Astrocyte of the spinal cord (primary cell): ENCODE measurements around the gene NUFIP1.

Source experiments
- DNase-seq: peaks from one replicate; pipeline ENCODE4 v3.0.0; 2011; ENCODE audit warnings: low read depth, low spot score
- H3K4me3 ChIP-seq: 2 replicates; pipeline ENCODE4 v1.5.1; 2011; ENCODE audit warnings: low read depth, mild to moderate bottlenecking, low read length, moderate library complexity
- in situ Hi-C: cut with HindIII; loops from 2 replicates; pipeline ENCODE4 v1.10.0; 2017; ENCODE audit warnings: low sequenced_read_pairs
- TF ChIP-seq, protein P1 (sequence below): IDR thresholded peaks from 2 replicates; pipeline ENCODE4 v1.5.1; 2012; ENCODE audit warnings: low read depth, mild to moderate bottlenecking, low read length, inconsistent platforms

Gene NUFIP1

GRCh38 chr13:44969551-44970484, 19.5 kb downstream of the NUFIP1 start:
- peak; percentile 79 for DNase-seq
- in situ Hi-C loops: no loop called here
- no peak overlapping the region for H3K4me3 ChIP-seq
- TF ChIP-seq, protein P1, sequence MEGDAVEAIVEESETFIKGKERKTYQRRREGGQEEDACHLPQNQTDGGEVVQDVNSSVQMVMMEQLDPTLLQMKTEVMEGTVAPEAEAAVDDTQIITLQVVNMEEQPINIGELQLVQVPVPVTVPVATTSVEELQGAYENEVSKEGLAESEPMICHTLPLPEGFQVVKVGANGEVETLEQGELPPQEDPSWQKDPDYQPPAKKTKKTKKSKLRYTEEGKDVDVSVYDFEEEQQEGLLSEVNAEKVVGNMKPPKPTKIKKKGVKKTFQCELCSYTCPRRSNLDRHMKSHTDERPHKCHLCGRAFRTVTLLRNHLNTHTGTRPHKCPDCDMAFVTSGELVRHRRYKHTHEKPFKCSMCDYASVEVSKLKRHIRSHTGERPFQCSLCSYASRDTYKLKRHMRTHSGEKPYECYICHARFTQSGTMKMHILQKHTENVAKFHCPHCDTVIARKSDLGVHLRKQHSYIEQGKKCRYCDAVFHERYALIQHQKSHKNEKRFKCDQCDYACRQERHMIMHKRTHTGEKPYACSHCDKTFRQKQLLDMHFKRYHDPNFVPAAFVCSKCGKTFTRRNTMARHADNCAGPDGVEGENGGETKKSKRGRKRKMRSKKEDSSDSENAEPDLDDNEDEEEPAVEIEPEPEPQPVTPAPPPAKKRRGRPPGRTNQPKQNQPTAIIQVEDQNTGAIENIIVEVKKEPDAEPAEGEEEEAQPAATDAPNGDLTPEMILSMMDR: peak; percentile 69

DNA sequence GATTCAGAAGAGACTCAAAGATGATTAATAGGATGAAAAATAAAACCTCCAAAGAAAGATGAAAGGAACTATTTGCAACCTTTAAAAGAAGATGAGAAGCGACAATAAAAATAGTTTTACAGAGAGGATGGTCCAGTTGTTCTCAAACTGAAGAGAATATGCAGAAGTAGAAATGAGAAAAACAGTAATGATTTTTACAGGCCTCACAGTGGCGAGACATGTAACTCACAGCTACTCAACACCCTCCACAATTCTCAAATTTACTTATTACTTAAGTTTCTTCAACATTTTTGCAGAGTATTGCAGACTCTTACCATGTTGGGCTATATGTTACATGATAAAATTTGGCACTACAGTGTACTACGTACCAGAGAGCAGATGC, 20.8 kb downstream of the NUFIP1 start:
- DNase-seq: no peak
- H3K4me3 ChIP-seq: no peak overlapping the region
- TF ChIP-seq, protein P1: no peak
- in situ Hi-C loops: no loop called here

DNA sequence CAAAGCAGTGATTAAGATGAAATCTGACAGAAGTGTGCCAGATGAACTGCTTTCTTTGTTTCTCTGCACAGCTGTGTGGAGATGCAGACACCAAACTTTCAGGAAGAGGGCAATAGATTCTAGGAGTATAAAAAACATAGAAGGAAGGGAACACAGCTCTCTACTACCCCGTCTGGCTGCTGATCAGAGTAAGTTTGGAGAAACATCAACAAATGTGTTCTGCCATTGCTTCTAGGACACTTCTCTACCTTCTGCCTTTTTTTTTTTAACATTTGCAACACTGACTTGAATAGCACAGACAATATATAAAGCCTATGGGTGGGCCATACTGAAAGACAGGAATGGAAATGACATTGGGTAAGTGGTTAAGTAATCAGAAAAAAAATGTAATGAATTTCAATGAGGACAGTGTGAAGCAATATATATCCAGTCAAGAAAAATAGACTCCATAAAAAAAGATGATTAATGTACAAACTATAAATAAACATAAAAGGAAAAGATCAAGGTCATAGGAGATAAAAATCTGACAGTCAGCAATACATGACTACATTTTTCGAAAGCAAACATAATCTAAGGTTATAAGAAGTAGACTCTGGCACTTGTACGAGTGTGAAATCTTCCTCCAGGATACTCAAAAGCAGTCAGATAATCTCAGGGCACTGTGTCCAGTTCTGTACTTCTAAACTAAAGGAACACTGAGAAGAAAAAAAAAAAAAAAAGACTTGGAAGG, 21.4 kb downstream of the NUFIP1 start:
- no peak overlapping the region for H3K4me3 ChIP-seq
- in situ Hi-C loops: no loop called here
- DNase-seq: peak; percentile 54
- TF ChIP-seq, protein P1: peak; percentile 44

DNA sequence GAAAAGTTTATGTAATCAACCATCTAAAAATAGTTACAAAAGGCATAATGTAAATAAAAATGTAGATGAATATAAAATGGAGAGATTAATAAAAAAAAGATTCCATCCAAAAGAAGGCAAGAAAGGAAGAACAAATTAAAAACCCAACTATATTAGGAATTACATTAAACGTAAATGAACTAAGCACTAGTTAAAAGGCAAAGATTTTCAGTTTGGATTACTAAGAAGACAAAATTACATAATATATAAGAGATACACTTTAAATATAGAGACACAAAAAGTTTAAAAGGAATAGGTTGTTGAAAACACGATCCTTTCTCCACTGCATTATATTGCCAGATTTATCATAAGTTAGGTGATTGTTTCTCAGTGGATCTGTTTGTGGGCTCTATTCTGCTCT, 27.3 kb downstream of the NUFIP1 start:
- in situ Hi-C loops: no loop called here
- TF ChIP-seq, protein P1: no peak
- DNase-seq: no peak
- no peak overlapping the region for H3K4me3 ChIP-seq

DNA sequence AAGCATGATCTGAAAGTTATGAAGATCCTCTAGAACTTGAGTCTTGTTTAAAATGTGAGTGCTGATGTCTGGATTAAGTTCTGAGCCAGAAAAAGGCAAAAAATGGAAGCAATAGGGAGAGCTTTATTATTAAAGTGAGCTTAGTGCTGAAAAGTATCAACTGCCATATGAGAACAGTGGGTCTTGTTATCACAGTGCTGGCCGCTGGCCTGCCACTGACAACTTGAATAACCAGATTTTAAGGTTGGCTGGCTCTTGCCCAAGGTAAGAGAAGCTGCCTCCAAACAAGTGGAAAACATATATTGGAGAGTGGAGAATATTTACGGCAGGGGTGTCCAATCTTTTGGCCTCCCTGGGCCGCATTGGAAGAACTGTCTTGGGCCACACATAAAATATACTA, 33.9 kb downstream of the NUFIP1 start:
- in situ Hi-C loops: no loop called here
- TF ChIP-seq, protein P1: no peak
- no peak overlapping the region for H3K4me3 ChIP-seq
- DNase-seq: no peak

DNA sequence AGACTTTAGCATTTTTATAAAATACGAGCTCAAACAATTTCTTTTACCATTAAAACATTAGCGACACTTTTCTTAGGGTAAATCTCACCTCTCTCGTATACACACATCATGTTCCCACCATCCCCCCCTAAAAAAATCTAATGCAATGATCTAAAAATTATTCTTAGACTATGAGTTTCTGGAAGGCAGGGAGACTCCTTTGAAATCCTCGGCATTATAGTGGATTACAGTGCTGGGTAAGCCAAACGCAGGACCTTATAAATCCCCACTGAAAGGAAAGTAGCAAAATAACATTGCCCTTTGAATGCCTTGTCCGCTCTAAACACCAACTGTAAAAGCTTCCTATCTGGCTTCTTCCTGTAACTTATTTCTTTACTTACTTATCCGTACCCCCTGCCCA, 35.0 kb downstream of the NUFIP1 start:
- TF ChIP-seq, protein P1: no peak
- H3K4me3 ChIP-seq: no peak overlapping the region
- no peak for DNase-seq
- in situ Hi-C loops: no loop called here
